ENCODE measurements around the gene DNAAF3.

The DNAAF3 gene

GRCh38 chr19:55193481-55193880 is 27.1 kb upstream of the DNAAF3 start:
- TF ChIP-seq ZNF175 (tag by site-specific recombination; IDR thresholded peaks at IDR 0.05) (no peak), ZNF394 (tag by site-specific recombination; IDR thresholded peaks at IDR 0.05; ENCODE audit: borderline replicate concordance) (no peak), ZNF626 (tag by site-specific recombination; IDR thresholded peaks at IDR 0.05) (no peak), ZBTB11 (tag by site-specific recombination; conservative IDR thresholded peaks at IDR 0.05; ENCODE audit: low read depth) (no peak), ZNF416 (tag by site-specific recombination; IDR thresholded peaks at IDR 0.05) (no peak), ZNF391 (tag by site-specific recombination; IDR thresholded peaks at IDR 0.05; ENCODE audit: borderline replicate concordance, low read depth) (no peak), ZBTB10 (tag by site-specific recombination; IDR thresholded peaks at IDR 0.05) (no peak), ZNF600 (tag by site-specific recombination; IDR thresholded peaks at IDR 0.05) (no peak), ZNF837 (tag by site-specific recombination; IDR thresholded peaks at IDR 0.05) (no peak), ZNF639 (tag by site-specific recombination; IDR thresholded peaks at IDR 0.05) (no peak), ZNF18 (tag by site-specific recombination; IDR thresholded peaks at IDR 0.05) (no peak), ZNF704 (tag by site-specific recombination; IDR thresholded peaks at IDR 0.05) (no peak), ZNF274 (IDR thresholded peaks at IDR 0.05; ENCODE audit: low read length) (no peak), ZNF274 (tag by site-specific recombination; IDR thresholded peaks at IDR 0.05; ENCODE audit: borderline replicate concordance) (no peak), YY1 (tag by site-specific recombination; IDR thresholded peaks at IDR 0.05) (no peak), KLF16 (tag by site-specific recombination; IDR thresholded peaks at IDR 0.05) (no peak), ZXDB (tag by site-specific recombination; IDR thresholded peaks at IDR 0.05) (no peak), ZNF302 (tag by site-specific recombination; IDR thresholded peaks at IDR 0.05; ENCODE audit: low read depth) (no peak)
- ChIA-PET CTCF (interaction anchor here (0.8 to 0.9 kb wide), 2 partner anchors 11 to 99 kb away, joined by 3 to 7 read pairs; no protein-coding TSS in a partner anchor), POLR2A (interaction anchor here (0.7 kb wide), 1 partner anchor 39 kb away, joined by 4 read pairs; no protein-coding TSS in a partner anchor)
- H3K9me3 ChIP-seq (ENCODE audit: control insufficient read depth, insufficient read depth, low read depth, low read length): no peaks in the 10 kb centered on the region
- H3K4me1 ChIP-seq (ENCODE audit: control insufficient read depth, insufficient read depth, low read length): no peaks in the 10 kb centered on the region
- no peaks in the 10 kb centered on the region for H3K36me3 ChIP-seq (ENCODE audit: control insufficient read depth in 2 of 2, insufficient read depth in 1 of 2, low read length in 2 of 2)
- no peak overlapping the region for H3K4me3 ChIP-seq (ENCODE audit: low read depth, low read length)
- H3K27ac ChIP-seq (ENCODE audit: extremely low read depth, low read depth, low read length): no peak overlapping the region

All from HEK293 (cell line).